ENCODE data around the gene IRAK1BP1.
A peak's percentile ranks its signal among the peaks of the same experiment; 100 is the strongest.
"Not testable (repeated sequence)": the region's sequence is repeated elsewhere in the genome, so short reads cannot be mapped to it uniquely, and the experiment has no call there.

Gene IRAK1BP1, protein sequence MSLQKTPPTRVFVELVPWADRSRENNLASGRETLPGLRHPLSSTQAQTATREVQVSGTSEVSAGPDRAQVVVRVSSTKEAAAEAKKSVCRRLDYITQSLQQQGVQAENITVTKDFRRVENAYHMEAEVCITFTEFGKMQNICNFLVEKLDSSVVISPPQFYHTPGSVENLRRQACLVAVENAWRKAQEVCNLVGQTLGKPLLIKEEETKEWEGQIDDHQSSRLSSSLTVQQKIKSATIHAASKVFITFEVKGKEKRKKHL

DNA sequence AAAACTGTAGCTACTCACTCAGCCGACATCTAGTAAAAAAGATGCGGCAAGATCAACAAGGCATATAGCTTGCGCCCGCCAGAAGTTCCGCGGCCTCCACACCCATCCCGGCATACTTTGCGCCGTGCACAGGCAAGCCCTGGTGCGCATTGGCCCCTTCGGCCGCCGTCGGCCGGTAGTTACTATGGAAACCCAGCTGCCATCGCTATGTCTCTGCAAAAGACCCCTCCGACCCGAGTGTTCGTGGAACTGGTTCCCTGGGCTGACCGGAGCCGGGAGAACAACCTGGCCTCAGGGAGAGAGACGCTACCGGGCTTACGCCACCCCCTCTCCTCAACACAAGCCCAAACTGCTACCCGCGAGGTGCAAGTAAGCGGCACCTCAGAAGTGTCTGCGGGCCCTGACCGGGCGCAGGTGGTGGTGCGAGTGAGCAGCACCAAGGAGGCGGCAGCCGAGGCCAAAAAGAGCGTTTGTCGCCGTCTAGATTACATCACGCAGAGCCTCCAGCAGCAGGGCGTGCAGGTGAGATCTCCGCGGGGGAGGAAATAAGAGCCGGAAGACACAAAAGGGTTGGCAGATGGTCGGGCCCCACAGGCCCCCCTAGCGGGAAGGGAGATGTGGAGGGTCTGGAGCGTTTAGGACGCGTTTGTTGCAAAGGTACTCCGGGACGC is at the start of gene IRAK1BP1:
IRAK1BP1 (plus strand) TSS at position 182 of the 671 bp plus-strand sequence; CDS start at position 208, 26 bp downstream.
- peak; percentile 68 to 75 for DNase-seq (ENCODE audit: low read depth in 2 of 2)

DNA sequence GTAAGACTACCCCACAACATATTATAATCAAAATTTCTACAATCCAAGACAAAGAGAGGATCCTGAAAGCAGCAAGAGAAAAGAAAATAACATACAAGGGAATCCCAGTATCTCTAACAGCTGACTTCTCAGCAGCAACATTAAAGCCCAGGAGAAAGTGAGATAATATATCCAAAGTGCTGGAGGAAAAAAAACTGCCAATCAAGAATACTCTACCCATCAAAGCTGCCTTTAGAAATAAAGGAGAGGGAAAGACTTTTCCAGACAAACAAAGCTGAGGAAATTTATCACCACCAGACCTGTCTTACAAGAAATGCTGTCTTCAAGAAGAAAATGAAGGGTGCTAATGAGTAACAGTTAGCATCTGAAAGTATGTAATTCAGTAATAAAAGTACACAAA is 43.3 kb upstream of the IRAK1BP1 start:
- DNase-seq (ENCODE audit: low read depth in 2 of 2), result no peak

DNA sequence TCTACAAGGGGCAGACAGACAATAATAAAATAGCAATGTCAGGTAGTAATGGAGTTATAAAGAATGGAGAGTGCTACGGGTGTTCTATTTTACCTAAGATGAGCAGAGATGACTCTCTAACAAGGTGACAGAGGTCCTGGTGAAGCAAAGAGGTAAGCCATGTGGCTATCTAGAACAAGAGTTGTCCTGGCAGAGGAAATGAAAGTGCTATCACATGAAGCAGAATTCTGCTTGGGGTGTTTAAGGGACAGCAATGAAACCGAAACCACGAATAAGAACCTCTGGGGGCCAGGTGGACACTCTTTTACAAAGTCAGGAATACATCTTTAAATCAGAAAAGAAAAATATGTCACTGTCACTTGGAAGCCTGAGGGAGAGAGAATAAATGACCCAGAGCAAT is 37.9 kb upstream of the IRAK1BP1 start:
- DNase-seq (ENCODE audit: low read depth in 2 of 2), result no peak

DNA sequence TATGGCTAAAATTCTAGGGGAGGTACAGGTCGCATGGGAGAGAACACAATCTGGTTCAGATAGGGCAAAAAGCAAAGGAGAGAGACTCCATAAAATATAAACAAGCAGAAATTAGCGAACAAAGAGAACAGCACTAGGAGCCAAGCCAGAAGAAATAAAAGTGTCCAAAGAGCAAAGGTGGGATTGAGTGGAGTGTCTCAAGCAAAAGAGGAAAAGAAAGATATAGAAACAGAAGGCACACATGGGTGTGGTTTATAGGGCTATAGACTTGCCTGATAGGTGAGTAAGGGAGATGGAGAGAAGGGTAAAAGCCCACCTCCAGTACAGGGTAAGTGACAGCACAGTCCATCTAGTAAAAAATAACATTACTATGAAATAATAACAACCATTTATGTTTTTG is 36.5 kb upstream of the IRAK1BP1 start:
- DNase-seq (ENCODE audit: low read depth in 2 of 2), result no peak

DNA sequence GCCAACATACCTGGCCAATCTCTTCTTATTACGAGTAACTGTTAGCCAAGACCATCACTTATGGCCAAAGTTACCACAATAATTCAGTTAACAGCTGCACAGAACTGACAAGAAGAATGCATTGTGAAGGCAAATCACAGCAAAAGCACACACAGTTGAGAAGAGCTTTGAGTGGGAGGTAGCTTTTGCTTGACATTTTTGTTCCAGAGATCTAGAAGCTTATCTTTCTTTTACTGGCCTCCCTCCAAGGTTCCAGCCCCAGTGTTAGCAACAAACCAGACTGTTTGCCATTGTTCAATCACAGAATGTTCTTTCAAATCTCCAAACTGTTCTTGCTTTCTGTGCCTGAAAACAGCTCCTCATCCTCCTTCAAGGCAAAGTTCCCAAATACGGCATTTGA is 35.9 kb upstream of the IRAK1BP1 start:
- DNase-seq (ENCODE audit: low read depth in 2 of 2), result no peak

DNA sequence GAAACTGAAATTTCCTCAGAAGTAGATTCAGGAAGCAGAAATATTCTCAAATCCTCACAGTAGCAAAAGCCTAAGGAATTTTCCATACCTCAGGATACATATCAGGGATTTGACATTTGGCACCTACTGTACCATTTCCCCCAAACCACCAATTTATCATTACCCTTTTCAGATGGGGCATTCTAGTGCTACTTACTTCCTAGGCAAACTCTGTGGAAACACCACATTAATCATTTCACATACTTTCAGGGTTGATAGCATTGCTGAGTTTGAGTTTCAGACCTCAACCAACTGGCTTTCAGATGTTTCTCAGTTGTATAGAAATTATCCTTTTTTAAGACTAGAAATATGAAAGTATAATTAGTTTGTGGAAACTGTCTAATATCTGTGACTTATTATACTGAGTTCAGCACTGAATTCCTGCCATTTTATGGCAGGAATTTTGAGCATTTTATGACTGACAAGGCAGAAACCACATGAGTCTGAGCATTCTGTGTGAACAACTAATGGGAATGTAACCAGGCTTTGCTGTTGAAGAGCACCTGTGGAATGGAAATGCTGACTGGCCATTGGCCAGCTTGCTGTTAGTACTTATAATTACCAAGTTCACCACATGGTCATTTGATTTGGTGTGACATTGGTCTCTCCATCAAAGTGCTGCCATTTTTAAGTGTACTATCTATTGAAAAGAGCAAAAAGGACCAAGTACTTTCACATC is 35.1 kb upstream of the IRAK1BP1 start:
- no peak for DNase-seq (ENCODE audit: low read depth in 2 of 2)

DNA sequence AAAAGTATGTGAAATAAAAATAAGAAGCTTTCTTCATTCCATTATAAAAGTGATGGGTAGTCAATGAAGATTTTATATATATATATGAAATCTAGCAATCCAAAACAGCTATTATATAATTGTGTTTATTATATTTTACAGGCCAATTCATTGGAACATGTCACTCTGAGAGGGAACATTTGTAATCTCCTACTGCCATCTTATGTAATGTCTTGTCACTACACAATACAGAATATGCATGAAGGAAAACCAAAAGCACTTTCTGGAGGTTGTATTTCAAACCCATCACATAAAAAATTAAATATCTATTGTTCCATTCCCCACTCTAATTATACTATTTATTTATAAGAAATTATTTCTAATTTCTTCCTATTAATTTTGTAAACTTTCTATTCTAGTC is 31.5 kb upstream of the IRAK1BP1 start:
- DNase-seq (ENCODE audit: low read depth in 2 of 2), result no peak

DNA sequence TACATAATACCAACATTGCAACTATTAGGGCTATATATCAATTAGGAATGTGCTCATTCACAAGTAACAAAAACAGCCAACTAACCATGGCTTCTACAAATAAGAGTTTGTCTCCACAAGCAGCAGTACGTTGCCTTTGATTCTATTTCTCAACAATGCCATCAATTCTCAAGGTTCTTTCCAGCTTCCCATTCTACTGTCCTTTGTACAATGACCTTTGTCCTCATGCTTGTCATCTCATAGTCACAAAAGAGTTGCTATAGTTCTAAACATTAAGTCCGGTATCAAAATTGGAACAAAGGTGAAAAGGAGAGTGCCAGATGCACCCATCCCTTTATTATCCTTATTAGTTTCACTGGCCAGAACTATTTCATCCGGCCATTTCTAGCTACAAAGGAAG is 30.8 kb upstream of the IRAK1BP1 start:
- DNase-seq (ENCODE audit: low read depth in 2 of 2), result no peak

DNA sequence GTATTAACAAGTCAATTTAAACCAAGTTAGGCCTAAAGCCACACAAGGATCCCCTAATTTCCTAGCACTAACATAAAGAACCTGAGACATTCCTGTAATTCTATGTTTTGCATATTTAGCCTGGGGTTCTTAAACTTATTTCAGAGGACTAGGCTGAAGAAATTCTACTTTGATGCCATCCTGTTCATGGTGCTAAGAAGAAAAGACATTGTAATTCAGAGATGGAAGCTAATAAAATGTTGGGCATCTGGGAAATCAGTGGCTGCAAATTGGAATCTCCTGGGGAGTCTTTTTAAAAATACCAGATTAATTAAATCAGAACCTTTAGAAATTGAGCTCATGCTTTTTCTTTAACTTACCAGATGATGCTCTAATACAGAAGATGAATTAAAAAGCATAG is 26.2 kb upstream of the IRAK1BP1 start:
- no peak for DNase-seq (ENCODE audit: low read depth in 2 of 2)

DNA sequence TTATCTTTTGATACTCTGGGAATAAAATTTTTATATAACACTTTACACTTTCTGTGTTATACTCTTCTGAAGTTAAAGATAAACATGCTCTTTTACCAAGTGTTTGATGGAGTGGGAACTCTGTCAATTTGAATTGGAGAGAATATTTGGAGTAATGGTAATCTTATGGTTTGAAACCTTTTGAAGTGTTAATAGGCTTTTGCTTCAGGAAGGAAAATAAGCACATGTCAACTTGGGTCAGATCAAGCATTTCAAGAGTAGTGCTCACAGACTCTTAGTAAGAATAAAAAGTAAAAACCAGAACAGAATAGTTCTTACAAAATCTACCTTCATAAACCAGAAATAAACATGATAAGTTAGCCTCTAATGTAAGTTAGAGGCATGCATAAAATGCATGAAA is 24.4 kb upstream of the IRAK1BP1 start:
- no peak for DNase-seq (ENCODE audit: low read depth in 2 of 2)

DNA sequence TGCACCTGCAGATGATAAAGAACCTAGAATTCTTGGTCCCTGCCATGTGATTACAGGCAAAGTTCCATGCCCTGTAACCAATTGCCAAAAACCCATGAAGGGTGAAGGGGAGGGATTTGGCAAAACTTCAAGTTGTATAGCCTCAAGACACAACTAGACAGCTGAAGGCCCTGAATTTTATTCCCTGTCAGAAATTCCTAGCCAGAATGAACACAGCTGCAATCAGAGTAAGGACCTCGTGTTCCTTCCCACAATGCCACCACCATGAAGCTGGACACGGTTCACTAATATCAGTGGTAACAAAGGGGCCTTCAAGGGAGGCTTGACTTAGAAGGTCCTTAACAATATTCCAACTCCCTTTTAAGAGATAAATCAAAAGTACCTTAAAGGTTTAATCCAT is 22.5 kb upstream of the IRAK1BP1 start:
- no peak for DNase-seq (ENCODE audit: low read depth in 2 of 2)

DNA sequence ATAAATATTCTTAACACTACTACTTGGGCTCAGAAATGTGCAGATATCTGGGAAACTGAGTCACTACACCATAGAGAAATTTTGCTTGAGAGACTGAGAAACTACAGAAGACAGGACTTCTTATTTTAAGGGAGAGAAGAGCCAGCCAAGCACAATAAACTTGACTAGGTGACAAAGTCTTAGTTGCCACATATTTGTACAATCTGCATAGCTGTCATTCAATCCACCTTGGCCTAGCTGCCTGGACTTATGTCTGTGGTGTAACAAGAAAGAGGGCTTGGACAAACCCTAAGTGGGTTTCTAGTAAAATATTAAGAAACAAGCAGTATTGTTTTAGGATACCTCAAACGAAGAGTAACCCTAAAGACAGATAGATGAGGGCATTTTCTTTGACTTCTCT is 21.8 kb upstream of the IRAK1BP1 start:
- no peak for DNase-seq (ENCODE audit: low read depth in 2 of 2)

DNA sequence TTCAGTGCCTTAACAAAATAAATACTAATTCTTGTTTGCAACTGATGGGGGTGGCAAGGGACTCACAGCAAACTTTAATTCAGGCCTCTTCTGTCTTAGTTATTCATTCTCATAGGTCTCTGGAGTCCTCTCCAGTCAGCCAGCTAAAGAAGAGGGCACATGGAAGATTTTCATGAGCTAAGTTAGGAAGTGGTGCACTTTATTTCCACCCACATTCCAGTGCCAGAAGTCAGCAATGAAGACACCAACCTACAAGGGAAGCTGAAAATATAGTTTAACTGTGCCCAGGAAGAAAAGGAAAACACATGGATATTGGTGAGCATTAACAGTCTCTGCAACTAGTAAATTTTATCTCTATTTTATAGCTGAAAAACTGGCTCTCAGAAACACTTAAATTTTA is 16.7 kb upstream of the IRAK1BP1 start:
- no peak for DNase-seq (ENCODE audit: low read depth in 2 of 2)

DNA sequence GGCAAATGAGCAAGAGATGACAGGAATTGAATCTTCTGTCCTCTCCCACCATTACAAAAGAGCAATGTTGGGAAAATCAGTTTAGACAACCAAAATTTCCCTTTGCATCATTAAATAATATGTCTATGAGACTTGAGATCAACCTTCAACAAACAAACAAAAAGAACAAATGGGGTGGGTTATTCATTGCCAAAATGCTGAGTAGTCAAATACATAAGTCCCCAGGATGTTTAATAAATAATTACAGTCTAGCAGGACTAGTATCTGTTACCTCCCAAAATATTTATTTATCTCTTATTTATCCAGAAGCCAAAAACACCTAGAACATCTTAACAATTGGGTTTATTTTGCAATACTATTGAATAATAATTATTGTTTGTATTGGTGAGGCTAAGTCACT is 16.2 kb upstream of the IRAK1BP1 start:
- DNase-seq (ENCODE audit: low read depth in 2 of 2), result no peak

DNA sequence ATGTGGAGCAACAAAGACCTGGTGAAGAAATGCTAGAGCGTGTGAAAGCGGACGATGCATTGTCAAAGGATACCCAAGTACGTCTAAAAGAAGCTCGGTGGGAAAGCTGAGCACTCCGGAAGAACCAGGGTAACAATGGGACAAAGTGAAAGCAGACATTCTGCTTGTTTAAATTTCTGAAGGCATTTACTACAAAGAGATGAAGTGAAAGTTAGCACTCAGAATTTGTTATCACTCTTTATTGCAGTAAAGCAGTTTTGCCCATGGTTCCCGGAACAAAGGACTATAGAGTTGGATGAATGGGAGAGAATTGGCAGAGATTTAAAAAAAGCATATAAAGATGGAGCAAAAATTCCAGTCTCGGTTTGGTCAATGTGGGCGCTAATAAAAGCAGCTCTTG is 12.8 kb upstream of the IRAK1BP1 start:
- DNase-seq (ENCODE audit: low read depth in 2 of 2), result no peak

DNA sequence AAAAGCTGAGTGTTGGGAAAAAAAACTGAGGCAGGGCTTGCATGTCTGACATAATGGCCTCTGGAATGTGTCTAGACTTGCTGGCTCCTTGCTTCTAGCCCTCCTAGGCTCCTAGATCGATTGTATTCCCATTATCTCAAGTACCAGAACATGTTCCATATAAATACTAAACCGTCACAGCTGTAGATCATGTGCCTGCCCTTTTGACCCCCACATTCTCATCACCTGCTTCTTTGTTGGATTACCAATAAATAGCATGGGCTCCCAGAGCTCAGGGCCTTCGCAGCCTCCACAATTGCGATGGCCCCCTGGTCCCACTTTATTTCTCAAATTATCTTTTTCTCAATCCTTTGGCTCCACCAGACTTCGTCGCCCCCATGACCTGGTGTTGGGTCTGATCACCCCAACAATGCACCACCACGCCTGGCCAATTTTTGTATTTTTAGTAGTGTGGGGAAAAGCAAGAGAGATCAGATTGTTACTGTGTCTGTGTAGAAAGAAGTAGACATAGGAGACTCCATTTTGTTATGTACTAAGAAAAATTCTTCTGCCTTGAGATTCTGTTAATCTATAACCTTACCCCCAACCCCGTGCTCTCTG is 8.9 kb upstream of the IRAK1BP1 start:
- not testable (repeated sequence) for DNase-seq (ENCODE audit: low read depth in 2 of 2)

DNA sequence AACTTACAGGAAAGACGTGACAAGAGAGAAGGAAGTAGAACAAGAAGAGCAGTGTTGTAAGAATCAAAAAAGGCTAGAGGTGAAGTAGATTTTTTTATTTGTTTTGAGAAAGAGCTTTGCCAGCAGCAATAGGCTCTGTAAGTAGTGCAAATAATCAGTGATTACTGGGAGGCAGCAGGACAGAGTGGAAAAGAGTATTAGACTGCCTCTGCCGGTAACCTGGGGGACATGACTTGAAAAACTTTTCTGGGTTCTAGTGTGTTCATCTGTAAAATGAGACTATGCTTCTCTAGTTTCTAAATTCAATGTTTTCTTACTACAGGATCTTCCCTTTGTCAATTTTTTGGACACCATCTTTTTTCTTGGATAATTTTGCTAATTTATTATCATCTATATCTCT is 5.8 kb upstream of the IRAK1BP1 start:
- no peak for DNase-seq (ENCODE audit: low read depth in 2 of 2)

DNA sequence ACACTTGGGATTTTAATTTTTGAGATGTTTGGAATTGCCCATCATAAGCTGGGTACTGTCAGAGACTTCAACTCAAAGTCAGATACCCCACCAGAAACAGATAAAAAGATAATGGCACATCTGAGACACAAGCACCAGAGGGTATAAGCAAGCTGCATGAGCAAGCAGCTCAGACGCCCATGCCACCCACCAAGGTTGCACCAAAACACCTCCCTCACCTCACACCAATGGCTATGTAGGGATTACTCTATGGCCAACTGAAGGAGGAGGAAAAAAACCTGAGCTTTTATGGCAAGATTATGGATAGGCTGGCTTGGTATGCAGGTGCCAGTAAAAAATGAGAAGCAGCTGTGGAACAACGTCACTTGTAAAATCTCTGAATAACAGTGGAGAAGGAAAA is 3.8 kb upstream of the IRAK1BP1 start:
- no peak for DNase-seq (ENCODE audit: low read depth in 2 of 2)

DNA sequence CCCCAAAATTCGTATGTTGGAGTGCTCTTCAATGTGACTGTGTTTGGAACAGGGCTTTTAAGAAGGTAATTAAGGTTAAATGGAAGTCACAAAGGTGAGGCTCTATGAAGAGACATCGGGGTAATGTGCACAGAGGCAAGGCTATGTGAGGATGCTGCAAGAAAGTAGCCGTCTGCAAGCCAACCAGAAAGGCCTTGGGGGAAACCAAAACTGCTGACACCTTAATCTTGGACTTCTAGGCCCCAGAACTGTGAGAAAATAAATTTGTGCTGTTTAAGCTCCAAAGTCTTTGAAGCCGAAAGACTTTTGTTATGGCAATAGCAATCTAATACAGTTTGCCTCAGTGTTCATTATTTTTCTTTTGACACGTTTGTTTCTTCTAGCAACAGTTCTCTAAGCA is 2.4 kb upstream of the IRAK1BP1 start:
- DNase-seq (ENCODE audit: low read depth in 2 of 2), result no peak

DNA sequence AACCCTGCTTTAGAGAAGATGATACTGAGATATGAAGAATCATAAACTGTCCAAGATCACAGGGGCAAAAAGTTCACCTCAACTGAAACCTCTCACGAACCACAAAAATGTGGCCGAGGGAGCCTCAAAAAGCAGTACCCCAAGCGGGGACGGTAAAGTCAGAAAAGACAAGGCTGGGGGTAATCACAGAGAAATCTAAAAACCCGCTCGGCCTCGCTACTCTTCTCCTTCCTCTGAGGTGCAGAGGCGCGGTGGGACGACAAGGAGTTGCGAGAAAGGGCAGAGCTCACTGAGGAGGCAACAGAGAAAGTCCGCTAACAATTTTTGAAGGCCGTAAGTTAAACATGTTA is 356 bp upstream of the IRAK1BP1 start:
- DNase-seq (ENCODE audit: low read depth in 2 of 2), result no peak

DNA sequence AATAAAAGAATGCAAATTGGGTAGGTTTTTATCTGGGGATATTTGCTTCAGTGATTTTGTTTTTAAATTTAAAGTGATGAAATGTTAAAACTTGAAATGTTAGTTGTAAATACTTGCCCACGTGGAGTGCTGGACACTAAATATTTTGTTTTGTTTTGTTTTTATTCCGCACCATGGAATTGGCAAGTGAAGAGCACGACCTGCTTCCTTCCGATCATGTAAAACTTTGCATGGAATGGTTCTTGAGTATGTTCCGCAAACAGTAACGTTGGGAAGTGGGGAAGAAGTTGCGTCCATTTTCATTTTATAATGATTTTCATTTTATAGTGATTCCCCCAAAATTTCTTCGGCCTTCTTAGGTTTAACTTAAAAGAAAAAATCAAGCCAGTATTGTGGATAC is 765 bp downstream of the IRAK1BP1 start:
- DNase-seq (ENCODE audit: low read depth in 2 of 2), result no peak

DNA sequence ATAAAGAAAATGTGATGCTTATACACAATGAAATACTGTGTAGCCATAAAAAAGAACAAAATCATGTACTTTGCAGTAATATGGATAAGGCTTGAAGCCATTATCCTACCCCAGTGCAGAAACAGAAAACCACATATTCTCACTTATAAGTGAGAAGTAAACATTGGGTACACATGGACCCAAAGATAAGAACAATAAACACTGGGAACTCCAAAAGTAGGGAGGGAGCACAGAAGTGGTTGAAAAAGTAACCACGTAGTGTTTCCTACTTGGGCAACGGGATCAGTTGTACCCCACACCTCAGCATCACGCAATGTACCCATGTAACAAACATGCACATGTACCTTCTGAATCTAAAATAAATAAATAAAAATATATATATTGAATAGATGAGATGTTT is 8.2 kb downstream of the IRAK1BP1 start:
- DNase-seq (ENCODE audit: low read depth in 2 of 2), result no peak

DNA sequence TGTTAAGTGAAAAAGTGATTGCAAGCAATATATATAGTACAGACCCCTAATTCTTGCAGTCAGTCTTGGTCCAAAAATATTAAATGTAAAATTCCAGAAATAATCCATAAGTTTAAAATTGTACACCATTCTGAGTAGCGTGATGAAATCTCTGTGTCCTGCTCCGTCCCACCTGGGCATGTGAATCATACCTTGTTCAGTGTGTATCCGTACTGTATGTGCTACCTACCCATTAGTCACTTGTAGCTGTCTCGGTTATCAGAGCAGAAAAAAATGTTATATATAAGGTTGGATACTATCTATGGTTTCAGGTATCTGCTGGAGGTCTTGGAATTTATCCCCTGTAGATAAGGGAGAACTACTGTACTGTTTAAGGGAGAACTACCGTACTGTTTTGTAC is 16.3 kb downstream of the IRAK1BP1 start:
- no peak for DNase-seq (ENCODE audit: low read depth in 2 of 2)
